ENCODE results near the gene IQGAP1. TPM values are rescaled to one million over a fixed set of nuclear protein-coding genes. Genes with fewer than 3 reads are reported as not detected.

The IQGAP1 gene
- total RNA-seq, 6 experiments from 2014 or later: 12.2 to 43.7 (median 26.3) TPM

- 59% methylated on average over 3 of the region's 3 CpGs for WGBS (ENCODE audit: insufficient coverage, low coverage, low lambda C conversion rate, missing lambda C conversion rate)
- peaks cover 0 to 14% (median 1%) of the 10 kb centered on the region in 4 donors for H3K36me3 ChIP-seq
- H3K9me3 ChIP-seq: no peaks in the 10 kb centered on the region
- peak in 2 of 4 donors; percentile 27 to 30 for ATAC-seq
- no peak overlapping the region for H3K27ac ChIP-seq
- intact Hi-C loops (cut with DNase I): no loop called here
- TF ChIP-seq POLR2A (IDR thresholded peaks at IDR 0.05): no peak
- TF ChIP-seq CTCF (IDR thresholded peaks at IDR 0.05): no peak
- H3K4me1 ChIP-seq: no peaks in the 10 kb centered on the region
- no peak overlapping the region for H3K4me3 ChIP-seq
- DNase-seq: no peak
- H3K27me3 ChIP-seq: no peaks in the 10 kb centered on the region
Observed at GRCh38 chr15:90465930-90466567, 78.0 kb downstream of the IQGAP1 start.

GRCh38 chr15:90469723-90470122 lies 81.7 kb downstream of the IQGAP1 start:
- H3K9me3 ChIP-seq: no peaks in the 10 kb centered on the region
- H3K27me3 ChIP-seq: no peaks in the 10 kb centered on the region
- intact Hi-C loops (cut with DNase I): loop anchor here in 1 of 2 donors (10.0 kb wide), 1 partner anchor 135 kb away; no protein-coding TSS in a partner anchor
- no peak overlapping the region for H3K27ac ChIP-seq
- peaks cover 0 to 33% (median 2%) of the 10 kb centered on the region in 4 donors for H3K36me3 ChIP-seq
- DNase-seq (no peak), ATAC-seq (no peak)
- 88% methylated on average over 2 of the region's 2 CpGs for WGBS (ENCODE audit: insufficient coverage, low coverage, low lambda C conversion rate, missing lambda C conversion rate)
- H3K4me3 ChIP-seq: no peak overlapping the region
- no peak for TF ChIP-seq CTCF (IDR thresholded peaks at IDR 0.05)
- no peak for TF ChIP-seq POLR2A (IDR thresholded peaks at IDR 0.05)
- H3K4me1 ChIP-seq: no peaks in the 10 kb centered on the region

GRCh38 chr15:90470453-90470852 lies 82.4 kb downstream of the IQGAP1 start:
- 78% methylated on average over 1 of the region's 1 CpG for WGBS (ENCODE audit: insufficient coverage, low coverage, low lambda C conversion rate, missing lambda C conversion rate)
- ATAC-seq (no peak), DNase-seq (no peak)
- H3K4me1 ChIP-seq: no peaks in the 10 kb centered on the region
- TF ChIP-seq POLR2A (IDR thresholded peaks at IDR 0.05): no peak
- no peak for TF ChIP-seq CTCF (IDR thresholded peaks at IDR 0.05)
- no peak overlapping the region for H3K4me3 ChIP-seq
- H3K36me3 ChIP-seq: peaks cover 0 to 38% (median 2%) of the 10 kb centered on the region in 4 donors
- no peaks in the 10 kb centered on the region for H3K9me3 ChIP-seq
- H3K27ac ChIP-seq: no peak overlapping the region
- no peaks in the 10 kb centered on the region for H3K27me3 ChIP-seq
- intact Hi-C loops (cut with DNase I): loop anchor here in 1 of 2 donors (10.0 kb wide), 1 partner anchor 136 kb away; no protein-coding TSS in a partner anchor

GRCh38 chr15:90471126-90471525 lies 83.1 kb downstream of the IQGAP1 start:
- no peak for DNase-seq
- Histone ChIP-seq H3K36me3 (peaks cover 0 to 38% (median 2%) of the 10 kb centered on the region in 4 donors), H3K27me3 (no peaks in the 10 kb centered on the region), H3K9me3 (no peaks in the 10 kb centered on the region), H3K4me1 (no peaks in the 10 kb centered on the region), H3K4me3 (no peak overlapping the region), H3K27ac (no peak overlapping the region)
- intact Hi-C loops (cut with DNase I): loop anchor here in 1 of 2 donors (10.0 kb wide), 1 partner anchor 136 kb away; no protein-coding TSS in a partner anchor
- TF ChIP-seq POLR2A (IDR thresholded peaks at IDR 0.05) (no peak), CTCF (IDR thresholded peaks at IDR 0.05) (no peak)
- ATAC-seq: no peak
- WGBS (ENCODE audit: insufficient coverage, low coverage, low lambda C conversion rate, missing lambda C conversion rate): 100% methylated on average over 2 of the region's 3 CpGs
